HK-2 (cell line): ENCODE data around the gene UMAD1.

ENCODE experiments used
- DNase-seq: peaks from one replicate; pipeline ENCODE4 v3.0.0-alpha.2; 2018; ENCODE audit not compliant: unreplicated experiment

The UMAD1 gene

GRCh38 chr7:7921830-7922229 is 281.3 kb downstream of the UMAD1 start:
- DNase-seq = no peak

DNA sequence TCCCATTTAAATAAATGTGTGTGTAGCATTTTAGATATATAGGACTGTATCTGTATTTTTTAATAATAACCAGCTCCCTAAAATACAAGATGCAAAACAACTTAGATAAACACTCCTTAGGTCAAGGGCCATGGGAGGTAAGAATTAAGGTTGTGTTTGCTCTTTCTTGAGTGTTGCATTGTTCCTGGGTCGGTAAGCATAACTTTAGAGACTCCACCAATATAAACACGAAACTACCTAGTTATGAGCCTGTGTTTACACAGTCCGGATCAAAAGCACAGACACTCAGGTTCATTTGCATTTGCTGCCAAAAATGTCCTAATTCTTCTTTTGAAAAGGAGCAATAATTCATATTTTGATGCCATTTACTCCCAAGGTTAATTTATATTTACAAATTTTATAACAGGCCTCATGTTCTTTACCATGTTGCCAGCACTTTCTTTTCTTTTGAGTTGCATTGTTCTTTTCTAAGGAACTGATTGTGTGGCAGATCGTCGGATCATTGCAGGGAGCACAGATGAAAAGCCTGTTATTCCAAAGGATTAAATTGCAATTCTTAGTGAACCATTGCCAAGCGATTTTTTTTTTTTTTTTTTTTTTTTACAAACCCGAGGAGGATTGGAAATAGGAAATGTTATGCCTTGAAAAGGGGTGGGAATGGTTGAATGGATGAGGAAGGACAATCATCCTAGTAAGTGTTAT is 282.3 kb downstream of the UMAD1 start:
- no peak for DNase-seq

DNA sequence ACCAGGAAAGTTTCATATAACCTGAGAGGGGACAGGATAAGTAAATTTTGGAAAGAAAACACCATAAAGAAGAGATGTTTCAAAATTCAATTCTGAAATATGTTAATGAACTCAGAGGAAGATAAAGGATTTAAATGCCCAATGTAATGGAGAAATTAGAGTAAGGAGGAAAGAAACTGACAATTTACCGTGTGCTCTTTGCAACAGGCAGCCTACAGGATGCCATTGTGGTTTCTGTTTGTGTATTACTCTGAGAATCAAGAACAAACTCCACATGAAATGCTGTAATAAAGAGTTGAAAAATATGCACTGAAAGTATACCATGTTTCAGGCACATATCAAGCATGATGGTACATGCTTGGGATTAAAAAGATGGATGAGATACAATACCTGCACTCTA is 283.3 kb downstream of the UMAD1 start:
- no peak for DNase-seq

DNA sequence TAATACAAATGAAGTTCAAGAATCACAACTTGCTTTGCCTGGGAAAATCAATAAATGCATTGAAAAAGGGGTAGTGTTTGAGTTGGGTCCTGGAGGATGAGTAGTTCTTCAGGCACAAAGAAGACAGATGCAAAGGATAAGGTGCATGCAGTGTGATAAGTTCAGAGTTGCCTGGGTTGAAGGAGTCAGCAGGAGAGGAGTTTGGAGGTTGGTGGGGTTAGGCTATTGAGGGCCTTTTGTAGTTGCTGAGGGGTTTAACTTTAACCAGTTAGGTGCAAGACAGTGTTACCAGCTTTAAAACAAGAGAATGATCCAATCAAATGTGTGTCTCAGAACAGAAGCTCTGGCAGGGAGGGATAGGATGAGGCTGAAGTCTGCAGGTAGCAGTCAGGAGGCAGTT is 283.8 kb downstream of the UMAD1 start:
- no peak for DNase-seq
